SK-MEL-5 (cell line): ENCODE measurements around the gene MCAM. TPM values are rescaled to one million over a fixed set of nuclear protein-coding genes. Genes with fewer than 3 reads are reported as not detected.

Source experiments
- DNase-seq: peaks from one replicate; pipeline ENCODE4 v3.0.0-alpha.2; 2016; ENCODE audit warnings: low read depth, low spot score
- in situ Hi-C: cut with HindIII; loops from 2 replicates; pipeline ENCODE4 v1.10.0; 2016; ENCODE audit warnings: low sequenced_read_pairs, high pct_unique_total_duplicates, low pct_unique_long_range_greater_than_20kb
- total RNA-seq: library from RNA; depleted of rRNA; stranded (reverse); fragments of >200 nt; shearing (Covaris generic); gene quantifications from 2 replicates; pipeline ENCODE4 v1.2.3, GENCODE V29; 2014

Gene MCAM
- total RNA-seq, 1 experiment from 2014 or later, result 356 TPM

DNA sequence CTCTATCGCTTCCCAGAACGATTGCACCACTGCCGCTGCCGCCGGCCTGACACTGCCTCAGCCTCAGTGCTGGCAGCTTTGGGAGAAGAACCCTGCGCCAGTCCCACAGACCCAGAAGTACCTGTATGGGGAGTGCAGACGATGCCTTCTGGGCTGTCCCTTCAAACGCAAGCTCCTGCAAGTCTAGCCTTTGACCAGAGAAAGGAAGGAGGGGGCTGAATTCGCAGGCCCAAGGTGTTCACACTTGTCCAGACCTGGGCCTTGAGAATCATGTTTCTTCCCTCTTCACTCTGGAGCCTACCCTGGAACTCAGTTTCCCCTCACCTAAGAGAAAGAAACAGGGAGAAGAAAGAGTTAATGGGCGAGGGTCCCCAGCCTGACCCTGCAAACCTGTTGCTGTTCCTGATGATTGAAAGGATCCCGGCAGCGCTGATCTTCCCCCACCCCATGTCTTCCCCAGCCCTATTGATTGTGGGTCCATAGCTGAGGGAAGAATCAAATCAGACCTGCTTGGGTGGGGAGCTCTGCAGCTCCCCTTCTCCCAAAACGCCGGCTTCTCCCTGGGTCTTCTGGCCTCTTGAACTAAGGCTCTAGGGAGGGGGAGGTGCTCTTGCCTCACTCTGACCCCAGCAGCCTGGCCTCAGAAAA is 786 bp upstream of the MCAM start:
- in situ Hi-C loops, result no loop called here
- no peak for DNase-seq

DNA sequence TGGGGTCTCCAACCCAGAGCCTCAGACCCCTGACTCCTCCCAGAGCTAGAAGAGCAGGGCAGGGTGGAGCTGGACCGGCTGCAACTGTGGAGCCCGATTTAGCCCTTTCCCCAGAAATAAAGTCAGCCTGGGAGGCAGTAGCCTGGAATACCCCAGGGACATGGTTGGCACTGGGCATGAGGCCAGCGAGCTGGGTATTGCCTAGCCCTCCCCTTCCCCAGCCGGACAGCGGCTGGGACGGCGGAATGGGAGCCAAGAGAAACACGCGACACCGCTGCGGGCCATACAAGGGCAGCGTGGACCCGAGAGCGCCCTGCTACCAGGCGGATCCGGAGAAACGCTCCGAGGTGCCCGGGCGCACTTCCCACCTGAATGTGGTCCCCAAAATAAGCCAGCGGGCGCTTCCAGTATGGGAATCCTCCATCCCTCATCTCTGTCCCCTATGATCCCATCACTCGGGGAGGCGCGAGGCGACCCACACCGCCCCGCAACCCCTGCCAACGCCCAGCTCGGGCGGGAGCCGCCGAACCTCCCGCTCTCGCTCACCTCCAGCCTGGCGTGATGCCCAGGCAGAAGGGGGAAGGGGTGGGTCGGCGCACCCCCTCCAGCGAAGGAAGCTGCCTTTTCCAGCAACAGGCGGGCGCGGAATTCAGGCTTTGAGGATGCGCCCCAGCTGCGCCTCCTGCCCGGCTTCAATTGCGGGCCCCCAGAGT is 758 bp downstream of the MCAM start:
- in situ Hi-C loops, result no loop called here
- peak; percentile 52 for DNase-seq

DNA sequence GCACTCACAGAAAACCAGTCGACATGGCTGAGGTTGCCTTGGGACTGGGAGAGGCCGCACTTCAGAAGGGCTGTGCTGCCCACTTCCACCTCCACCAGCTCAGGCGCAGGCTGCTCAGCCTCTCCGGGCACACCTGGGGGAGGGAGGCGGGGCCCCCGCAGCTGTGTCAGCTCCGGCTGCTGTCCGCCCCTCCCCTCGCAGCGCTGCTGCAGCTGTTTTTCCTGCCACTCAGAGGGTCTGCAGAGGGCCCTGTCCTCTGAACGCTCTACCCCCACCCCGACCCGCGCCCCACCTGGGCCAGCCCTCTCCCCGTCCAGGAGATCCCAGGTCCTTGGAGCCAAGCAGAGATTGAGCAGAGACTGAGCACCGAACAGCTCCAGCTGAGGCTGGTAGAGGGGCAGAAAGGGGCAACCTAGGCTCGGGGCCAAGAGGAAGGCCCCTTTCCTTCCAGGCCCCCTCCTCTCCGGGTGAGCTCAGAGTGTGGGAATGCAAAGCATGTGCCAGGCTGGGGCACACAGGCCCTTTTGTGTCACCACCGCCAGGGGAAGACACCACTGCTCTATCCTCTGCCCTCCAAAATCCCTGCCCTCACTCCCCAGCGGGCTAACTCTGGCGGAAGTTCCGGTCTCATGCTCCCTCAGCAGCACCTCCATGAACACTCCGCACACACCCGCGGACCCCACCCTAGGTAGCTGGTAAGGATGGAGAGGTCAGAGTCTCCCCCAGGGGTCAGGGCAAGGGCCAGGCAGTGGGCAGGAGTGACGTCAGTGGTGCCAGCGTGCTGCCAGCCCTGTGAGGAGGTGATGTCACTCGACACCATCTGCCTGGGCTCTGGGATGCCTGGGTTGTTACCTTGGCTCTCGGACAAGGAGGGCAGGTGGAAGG is 1.6 kb downstream of the MCAM start:
- DNase-seq, result peak; percentile 88
- in situ Hi-C loops, result no loop called here

DNA sequence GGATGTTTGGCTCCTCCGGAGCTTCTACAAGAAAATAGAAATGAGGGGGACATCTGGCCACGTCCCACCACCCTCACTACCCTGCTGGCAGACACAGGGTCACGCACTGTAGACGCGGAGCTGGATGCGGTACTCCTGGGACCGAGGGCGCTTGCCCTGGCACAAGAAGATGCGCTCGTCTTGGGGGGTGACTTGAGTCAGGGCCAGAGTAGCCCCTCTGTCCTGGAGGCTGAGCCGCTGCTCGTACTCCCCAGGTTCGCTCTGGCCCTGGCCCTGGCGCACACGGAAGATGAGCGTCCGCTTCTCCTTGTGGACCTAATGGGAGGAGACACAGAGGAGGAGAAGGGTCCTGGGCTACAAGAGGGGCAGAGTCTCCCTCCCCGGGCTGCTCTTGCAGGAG is 2.2 kb downstream of the MCAM start:
- in situ Hi-C loops, result no loop called here
- no peak for DNase-seq

DNA sequence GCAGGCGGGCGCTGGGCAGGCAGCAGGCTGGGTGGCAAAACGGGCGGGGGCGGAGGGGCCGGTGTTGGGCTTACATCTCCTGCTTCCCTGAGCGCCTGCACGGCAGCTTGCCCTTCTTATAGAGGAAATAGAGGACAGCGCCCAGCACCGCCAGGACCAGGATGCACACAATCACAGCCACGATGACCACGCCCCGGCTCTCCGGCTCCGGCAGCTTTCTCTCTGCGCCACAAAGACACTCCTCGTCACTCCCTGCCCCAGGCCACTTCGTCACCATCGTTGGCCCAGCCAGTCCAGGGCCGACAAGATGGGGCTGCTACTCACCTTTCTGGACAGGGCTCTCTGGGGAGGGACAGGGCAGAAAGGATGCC is 6.3 kb downstream of the MCAM start:
- in situ Hi-C loops, result no loop called here

DNA sequence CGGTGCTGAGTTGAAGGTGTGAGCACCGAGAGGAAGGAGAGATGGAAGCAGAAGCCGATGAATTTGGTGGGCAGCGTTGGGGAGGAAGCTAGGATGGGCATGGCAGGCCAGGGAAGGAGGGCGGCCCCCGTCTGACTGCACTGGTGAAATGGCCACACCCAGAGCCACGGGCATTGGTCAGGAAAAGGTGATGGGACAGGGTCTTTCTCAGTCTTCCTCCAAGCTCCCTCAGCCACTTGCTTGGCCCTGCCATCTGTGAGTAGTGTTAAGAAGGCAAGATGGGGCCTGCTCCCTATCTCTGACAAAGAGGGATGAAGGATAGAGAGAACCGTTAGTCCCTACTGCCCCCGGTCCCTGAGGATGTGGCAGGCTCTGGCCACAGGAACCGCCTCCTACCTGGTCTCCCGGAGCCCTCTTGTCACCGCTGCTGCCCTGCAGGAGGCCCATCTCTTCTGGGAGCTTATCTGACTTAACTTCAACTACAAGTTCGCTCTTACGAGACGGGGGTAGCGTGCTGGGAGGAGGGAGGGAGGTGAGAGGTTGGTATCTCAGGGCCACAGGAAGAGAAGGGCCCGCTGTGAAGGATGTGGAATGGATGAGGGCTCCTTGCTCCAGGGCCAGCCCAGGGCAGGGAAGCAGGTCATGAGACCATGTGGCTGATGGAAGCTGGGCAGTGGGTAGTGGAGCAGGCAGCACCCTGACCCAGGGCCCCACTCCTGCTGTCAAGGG is 6.8 kb downstream of the MCAM start:
- in situ Hi-C loops, result no loop called here

More for the DNA sequence above, 6.3 kb downstream of the MCAM start:
- DNase-seq, result no peak

DNA sequence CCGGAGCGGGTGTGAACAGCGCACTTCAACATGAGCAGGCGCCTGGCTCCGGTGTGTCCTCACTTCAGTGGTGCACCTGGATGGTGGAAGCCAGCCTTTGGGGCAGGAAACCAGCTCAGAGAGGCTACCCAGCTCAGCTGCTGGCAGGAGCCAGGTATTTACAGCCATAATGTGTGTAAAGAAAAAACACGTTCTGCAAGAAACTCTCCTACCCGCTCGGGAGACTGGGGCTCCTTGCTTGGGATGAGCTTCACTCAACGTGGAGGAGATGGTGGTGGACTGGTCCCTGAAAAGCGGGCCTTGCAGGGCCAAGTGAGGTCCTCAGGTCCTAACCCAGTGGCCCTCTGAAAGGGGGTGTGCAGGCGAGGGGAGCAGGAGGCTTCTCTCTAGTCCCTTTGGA is 7.5 kb downstream of the MCAM start:
- DNase-seq, result no peak
- in situ Hi-C loops, result no loop called here

More for the DNA sequence above, 6.8 kb downstream of the MCAM start:
- no peak for DNase-seq

DNA sequence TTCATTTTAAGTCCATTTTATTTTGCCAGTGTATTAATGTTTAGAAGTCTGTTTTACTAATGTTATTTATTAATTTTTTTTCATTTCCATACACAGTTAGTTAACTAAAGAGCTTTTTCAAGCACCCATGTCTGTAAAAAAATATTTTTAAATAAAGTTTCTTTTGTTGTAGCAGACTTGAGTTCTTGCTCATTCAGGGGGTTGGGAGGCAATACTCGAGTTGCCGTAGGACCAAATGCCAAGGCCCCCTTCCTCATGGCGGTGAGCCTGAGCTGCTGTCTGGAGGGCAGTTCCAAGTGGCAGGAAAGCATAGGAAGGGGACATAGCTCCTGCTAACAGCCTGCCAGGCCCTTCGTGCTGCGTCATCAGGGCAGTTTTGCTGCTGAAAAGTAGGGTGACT is 9.0 kb downstream of the MCAM start:
- in situ Hi-C loops, result no loop called here
- no peak for DNase-seq

DNA sequence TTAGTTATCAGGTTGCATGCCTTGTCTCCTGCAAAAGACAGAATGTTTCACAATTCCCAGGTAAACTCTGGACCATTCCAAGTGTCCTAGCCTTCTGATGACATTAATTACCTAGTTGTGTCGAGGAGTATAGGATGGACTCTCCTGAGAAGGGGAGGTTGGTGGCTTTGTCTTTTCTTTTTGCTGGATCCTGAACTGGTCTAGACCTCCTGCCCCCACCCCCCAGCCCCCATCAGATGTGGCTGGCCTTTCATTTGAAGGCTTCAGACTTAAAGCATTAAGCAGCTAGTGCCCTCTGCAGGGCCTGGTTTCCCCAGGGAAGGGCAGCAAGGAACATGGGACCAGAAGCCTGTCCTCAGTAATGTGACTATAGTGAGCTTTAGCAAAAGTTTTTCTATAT is 9.7 kb downstream of the MCAM start:
- in situ Hi-C loops, result no loop called here
- peak; percentile 45 for DNase-seq

DNA sequence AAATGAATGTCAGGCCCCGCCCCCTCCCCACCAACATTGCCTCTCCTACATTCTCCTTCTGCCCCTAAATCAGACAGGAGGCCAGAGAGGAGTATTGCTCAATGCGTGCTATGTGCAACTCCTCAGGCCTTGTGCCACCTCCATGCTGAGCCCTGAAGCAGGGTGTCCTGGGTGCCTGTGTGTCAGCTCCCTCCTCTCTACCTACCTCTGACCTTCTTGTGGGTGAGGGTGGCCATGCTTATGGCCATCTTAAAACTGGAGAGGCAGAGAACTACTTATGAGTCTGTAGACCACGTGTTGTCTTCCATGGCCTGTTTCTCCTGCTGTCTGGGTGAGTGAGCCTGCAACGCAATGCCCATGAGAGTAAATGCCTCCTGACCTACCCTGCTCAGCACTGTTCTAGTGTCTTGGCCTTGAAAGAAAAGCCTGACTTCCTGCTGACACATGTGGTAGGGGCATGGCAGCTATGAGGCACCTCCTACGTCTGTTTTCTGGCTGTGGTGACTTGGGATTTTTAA is 10.5 kb downstream of the MCAM start:
- DNase-seq, result peak; percentile 73
- in situ Hi-C loops, result no loop called here

DNA sequence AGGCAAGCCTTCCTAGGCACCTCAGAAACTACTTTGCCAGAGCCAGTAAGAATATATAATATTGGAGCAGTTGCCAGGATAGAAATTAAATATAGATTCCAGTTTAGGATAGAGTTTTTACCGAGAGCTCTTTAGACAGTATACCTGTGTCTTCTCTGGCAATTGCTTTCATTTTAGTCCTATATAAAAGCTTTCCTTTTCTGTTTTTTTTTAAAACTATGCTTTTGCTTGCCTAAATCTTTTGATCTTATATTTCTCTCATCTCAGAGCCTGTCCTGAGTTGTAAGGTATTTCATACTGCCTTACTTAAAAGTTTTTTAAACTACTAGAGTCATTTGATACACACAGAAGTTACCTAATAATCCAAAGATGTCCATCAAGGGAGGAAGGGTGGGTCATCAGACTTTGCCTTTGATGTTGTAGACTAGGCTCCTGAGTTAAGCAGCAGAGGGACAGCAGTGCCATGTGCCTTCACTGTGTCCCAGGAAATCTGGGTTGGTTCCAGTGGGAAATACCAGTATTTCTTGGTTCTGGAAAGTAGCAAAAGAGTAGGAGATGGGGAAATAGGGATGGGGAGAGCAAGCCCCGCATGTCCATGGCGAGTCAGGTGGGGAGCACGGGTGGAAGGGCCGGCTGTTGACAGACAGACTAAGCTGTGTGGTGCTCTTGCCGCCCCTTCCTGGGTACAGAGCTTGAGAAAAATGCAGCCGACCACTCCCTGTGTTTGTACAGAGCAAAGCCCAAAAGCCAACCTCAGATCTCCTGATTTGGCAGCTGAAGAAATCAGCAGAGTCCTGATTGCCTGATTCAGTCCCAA is 11.2 kb downstream of the MCAM start:
- in situ Hi-C loops, result no loop called here
- no peak for DNase-seq

DNA sequence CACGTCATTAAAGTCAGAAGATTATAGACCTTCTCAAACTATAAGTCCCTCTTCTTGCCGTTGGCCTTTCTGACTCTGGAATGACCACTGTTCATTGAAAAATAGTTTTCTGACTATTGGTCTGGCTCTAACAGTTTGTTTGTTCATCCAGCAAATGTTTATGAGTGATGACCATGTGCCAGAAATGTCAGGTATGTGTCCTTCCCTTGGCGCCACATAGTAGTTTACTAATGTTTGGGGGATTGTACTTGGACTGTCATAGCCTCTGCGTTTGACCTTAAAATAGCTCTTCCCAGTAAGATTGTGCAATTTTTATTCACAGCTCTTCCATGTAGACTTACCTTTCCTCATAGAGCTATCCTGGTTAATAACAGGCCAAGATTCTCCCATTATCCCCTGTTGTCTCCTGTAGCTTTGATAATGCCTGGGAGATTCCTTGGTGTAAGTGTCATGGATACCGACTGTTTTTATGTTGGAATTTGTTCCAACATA is 13.7 kb downstream of the MCAM start:
- in situ Hi-C loops, result no loop called here
- no peak for DNase-seq

DNA sequence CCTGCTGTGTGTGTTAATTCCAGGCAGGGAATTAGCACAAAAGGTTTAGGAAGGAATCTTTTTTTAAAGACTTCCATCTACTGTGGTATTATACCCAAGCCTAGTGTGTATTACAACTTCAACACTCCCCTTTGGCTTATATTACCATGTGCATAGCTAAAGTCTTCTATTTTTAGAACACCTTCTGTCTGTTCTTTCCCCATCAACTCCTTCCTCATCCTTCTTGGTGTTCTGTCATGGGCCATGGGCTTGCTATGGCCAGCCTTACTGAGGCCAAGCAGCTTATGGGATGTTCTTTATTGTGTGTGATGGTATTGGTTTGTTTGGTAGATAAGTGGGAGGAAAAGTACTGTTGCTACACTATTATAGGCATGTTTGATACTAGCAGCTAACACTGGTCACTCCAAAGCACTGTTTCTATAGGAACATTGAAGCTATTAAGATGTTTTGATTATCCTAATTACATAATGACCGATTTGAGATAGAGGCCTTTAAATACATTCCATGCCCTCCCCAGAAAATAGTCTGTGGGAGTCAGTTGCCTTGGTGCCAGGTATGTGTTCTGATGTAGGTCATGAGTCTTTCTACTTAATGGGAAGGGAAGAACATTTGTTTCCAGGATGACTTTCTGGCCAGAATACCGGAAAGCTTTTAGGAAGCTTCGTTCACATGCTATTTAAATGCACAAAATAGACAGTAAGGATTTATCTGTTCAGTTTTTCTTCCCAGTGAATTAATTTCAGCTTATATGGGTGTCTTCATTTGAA is 16.5 kb downstream of the MCAM start:
- DNase-seq, result no peak
- in situ Hi-C loops, result no loop called here

DNA sequence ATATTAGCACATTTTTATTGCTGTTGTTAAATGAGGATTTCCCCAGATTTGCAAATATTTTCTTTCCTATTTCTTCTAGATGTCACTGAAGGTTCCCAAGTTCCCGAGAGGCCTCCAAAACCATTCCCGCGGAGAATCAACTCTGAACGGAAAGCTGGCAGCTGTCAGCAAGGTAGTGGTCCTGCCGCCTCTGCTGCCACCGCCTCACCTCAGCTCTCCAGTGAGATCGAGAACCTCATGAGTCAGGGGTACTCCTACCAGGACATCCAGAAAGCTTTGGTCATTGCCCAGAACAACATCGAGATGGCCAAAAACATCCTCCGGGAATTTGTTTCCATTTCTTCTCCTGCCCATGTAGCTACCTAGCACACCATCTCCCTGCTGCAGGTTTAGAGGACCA is 17.5 kb downstream of the MCAM start:
- in situ Hi-C loops, result no loop called here
- no peak for DNase-seq

DNA sequence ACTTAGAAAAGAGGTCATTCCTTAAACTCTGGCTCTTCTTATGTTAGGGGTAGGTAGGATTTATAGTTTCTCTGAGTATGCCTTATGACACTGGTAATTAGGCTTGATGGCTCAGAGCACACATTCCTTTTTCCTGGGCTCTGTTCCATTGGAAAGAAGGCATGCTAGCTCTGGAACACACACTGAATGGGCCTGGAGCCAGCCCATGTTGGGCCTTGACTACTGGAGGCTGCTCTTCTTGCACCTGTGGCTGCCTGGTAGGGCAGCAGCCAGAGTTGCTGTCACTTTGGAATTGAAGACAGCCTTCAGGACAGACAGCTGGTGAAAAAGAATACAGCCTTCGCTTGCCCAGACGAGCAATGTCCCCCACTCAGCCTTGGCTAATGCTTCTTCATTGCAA is 18.2 kb downstream of the MCAM start:
- in situ Hi-C loops, result no loop called here
- no peak for DNase-seq

DNA sequence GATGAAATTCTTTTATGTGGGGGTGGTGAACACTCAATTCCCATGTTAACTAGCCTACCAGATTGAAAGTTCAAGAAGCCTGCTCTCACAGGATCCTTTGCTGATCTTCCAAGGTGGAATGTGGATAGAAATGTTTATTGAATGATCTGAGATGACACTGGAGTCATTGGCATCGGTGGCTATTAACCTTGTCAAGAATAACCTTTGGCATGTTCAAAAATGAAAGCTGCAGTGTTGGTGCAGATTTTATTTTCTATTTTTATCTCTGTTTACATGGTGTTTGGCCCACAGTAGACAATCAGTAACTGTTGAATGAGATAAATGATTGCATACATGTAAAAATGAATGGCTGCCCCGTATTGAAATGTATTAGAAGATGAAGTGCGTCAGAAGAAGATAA is 19.0 kb downstream of the MCAM start:
- in situ Hi-C loops, result no loop called here
- DNase-seq, result no peak
